Neural progenitor cell (in vitro differentiated cells): ENCODE data around the gene DYNLT5.

Experiments
- EZH2 ChIP-seq: fragments of 200-600 bp; sonication (generic); IDR thresholded peaks from 2 replicates; pipeline ENCODE4 v1.6.1; 2017; ENCODE audit warnings: antibody characterized with exemption, mild to moderate bottlenecking, moderate library complexity
- EZH2phosphoT487 ChIP-seq: fragments of 200-600 bp; sonication (generic); IDR thresholded peaks from 2 replicates; pipeline ENCODE4 v1.6.1; 2017; ENCODE audit warnings: antibody characterized with exemption
- TF ChIP-seq, protein P1 (sequence below): fragments of 200-600 bp; sonication (generic); IDR thresholded peaks from 2 replicates; pipeline ENCODE4 v1.5.1; 2017; ENCODE audit warnings: antibody characterized with exemption, mild to moderate bottlenecking

DNA sequence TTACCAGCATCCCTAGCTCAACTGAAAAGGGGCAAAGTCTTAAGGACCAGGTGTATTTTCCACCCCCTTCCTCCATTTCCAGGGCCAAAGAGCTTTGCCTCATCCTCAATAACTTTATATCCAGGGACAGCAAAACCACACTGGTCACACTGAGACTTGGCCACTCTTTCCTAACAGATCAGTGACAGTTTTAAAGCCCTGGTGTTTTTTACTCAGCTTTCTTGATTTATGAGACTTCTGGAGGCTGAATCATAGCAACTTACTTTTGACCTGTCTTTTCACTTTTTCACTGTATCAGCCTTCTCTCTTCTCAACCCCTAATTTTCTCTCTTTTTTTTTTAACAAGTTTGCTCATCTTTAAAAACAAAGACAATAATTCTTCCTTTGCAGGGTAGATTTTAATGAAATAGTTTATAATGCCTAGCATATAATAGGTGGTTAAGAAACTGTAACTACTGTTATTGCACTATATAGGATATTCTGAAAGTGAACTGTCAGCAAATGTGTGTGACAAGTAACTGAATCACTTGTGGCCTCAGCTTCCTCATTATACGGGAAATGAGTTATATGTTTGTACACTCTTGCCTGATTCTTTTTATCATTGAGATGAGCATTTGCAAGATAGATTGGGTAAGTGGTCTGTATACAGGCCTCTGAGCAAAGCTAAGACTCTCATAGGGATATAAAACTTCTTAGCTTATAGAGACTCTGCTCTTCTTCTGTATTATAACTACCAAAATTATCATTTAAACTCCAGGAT, 19.7 kb upstream of the DYNLT5 start:
- TF ChIP-seq, protein P1, sequence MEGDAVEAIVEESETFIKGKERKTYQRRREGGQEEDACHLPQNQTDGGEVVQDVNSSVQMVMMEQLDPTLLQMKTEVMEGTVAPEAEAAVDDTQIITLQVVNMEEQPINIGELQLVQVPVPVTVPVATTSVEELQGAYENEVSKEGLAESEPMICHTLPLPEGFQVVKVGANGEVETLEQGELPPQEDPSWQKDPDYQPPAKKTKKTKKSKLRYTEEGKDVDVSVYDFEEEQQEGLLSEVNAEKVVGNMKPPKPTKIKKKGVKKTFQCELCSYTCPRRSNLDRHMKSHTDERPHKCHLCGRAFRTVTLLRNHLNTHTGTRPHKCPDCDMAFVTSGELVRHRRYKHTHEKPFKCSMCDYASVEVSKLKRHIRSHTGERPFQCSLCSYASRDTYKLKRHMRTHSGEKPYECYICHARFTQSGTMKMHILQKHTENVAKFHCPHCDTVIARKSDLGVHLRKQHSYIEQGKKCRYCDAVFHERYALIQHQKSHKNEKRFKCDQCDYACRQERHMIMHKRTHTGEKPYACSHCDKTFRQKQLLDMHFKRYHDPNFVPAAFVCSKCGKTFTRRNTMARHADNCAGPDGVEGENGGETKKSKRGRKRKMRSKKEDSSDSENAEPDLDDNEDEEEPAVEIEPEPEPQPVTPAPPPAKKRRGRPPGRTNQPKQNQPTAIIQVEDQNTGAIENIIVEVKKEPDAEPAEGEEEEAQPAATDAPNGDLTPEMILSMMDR: no peak
- no peak for TF ChIP-seq EZH2
- TF ChIP-seq EZH2phosphoT487: no peak
